HG03196 (cell line): ENCODE results near the gene ACTR8.

Experiments
- ATAC-seq: cut with Tn5 transposase; IDR thresholded peaks from one replicate; pipeline ENCODE4 v1.9.1; 2021; ENCODE audit not compliant: unreplicated experiment

The ACTR8 gene

DNA sequence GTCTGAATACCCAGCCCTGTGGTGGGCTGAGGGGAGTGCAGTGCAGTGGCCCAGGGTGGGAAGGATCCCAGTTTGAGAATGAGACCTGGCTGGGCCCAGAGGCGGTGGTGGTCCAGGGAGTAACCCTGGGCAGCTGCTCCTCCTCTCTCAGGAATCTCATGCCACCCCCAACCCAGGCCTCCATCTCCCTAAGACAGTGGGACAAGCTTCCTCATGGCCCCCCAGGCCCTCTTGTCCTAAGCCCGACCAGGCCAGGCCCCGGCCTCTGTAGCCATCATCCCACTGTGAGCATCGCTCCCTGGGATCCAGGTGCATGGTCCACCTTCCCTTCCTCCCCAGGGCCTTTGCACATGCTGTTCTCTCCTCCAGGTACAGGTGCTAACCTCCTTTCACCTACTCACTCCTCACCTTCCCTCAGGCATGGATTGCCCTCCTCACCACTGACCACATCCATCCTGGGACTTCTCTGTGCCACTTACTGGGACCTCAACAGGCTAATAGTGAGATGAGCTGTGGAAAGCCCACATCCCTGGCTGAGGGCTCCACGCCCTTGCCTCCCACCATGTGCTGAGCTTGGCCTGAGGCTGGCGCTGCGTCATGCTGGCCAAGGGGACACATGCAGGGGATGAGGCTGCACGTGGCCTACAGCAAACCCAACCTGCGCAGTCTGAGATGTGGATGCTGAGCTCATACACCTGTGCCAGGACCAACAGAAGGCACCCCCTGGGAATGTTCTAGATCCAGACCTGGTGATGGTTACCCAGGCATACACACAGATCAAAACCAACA, 45.7 kb downstream of the ACTR8 start:
- ATAC-seq = no peak

DNA sequence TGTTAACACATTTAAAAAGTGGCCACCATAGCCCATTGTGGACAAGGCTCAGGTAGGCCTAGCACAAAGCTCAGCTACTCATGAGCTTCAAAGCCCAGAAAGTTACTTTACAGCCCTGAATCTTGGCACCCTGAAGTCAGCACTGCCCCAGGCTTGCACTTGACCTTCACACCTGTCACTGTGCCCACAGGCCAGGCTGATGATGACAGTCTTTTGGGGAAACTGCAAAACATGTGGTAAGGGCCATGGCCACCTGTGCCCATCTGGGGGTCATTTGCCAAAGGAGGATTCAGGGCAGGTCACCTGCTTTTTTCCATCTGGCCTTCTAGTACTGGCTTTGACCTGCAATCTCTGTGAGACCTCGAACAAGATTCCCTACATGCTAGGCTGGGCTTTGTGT, 46.7 kb downstream of the ACTR8 start:
- no peak for ATAC-seq

DNA sequence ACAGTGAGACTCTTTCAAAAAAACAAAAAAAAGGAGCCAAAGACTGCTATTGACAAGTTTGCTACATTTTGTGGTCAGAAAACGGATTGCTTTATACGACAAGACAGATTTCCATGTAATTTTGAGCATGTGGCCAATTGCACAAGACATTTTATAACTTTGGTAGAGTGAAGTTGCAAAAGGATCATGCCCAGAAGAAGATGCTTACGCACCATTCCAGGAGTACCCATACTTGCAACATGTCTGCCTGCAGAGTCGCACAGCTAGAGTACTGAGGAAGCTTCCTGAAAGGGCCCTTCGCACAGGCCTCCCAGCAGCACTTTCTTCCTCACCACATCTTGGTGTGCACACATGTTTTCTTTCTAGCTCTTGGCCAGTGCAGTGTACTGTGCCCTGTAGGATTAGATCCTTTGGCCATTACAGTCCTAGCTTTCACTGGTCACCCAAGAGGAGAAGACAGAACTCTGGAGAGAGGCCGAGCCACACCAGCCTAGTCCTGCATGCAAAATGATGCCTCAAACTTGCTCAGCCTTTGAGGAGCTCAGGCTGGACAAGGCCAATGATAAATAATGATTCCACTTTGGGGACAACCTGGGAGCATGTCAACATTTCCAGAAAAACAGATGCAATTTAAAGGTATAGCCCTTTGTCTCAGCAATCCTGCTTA, 47.4 kb downstream of the ACTR8 start:
- ATAC-seq = no peak

DNA sequence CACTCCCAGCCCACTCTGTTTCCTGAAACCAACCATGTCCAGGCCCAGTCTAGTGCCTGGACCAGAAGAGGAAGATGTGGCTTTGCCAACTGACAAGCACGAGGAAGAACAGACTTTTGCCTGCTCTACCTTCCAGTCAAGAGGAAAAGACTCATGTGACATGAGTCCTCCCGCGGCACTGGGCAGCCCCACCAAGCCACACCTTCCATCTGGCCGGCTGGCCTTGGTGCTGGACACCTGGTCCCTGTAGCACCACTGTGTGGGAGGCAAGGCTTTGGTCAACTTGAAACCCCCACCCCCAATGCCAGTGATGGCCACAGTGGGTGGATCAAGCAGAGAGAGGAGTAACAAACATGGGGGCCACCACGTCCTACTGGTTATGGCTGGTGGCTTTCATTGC, 48.3 kb downstream of the ACTR8 start:
- ATAC-seq = no peak

DNA sequence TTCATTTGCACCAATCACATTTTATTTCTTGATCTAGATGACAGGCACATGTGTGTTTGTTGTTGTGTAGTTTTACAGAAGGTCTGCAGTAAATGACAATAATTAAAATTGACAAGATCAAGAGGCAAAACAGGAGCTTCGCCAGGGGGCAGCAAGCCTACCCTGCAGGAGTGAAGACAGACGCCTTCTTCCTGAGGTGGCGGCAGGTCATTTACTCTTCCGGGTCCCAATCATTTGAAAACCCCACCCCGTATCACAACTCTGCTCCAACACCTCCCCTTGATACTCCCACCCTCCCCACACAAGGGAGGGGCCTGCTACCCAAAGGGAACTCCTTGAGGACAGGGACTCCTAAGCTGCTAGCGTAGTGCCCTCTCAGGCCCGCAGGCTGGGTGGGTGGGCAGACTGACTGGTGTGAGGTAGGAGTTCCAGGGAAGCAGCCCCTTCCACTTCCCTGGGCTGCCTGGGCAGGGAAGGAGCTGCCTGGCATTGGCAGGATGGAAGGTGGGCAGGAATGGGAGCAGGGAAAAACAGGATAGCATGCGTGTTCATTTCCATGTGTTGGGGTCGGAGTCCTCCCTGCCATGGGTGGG, 48.8 kb downstream of the ACTR8 start:
- ATAC-seq = no peak

DNA sequence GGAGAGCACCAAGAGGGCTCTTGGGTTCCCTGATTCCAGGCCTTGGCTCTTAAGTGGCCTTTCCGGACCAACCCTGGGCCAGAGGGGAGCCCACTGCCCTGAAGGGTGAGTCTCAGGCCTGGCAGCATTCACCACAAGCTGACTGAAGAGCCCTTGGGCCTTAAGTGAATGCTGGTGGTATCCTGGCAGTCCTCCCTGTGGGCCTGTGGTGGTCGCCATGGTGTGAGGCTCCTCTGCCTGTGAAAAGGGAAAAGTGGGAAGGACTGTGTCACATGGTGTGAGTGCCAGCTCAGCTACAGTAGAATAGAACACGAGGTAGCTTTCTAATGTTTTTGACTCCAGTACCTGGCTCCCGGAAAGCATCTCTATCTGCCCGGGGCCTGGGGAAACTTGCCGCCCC, 51.0 kb downstream of the ACTR8 start:
- ATAC-seq = no peak

DNA sequence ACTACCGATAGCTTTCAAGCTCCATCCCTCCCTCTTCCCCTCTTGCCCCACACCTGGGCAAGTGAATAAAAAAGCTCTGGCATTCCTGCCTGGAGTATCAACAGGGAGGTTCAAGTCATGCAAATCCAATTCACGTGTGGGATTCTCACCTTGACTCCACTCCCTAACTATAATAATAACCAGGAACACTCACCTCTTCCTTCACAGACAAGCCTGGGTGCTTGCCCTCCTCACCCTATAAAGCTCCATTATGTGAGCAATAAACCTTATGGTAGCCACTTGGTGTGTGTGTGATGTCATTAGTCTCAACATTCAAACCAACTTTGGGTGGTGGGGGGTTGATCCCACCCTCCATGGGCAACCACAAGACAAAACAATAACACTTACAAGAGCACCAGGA, 52.3 kb downstream of the ACTR8 start:
- ATAC-seq = no peak

DNA sequence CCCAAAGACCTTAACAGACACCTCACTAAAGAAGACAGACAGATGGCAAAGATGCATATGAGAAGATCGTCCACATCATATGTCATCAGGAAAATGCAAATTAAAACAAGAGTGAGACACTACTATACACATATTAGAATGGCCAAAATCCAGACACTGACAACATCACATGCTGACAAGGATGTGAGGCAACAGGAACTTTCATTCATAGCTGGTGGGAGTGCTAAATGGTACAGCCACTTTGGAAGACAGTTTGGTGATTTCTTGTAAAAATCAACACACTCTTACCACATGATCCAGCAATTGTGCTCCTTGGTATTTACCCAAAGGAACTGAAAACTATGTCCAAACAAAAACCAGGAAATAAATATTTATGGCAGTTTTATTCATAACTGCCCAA, 53.4 kb downstream of the ACTR8 start:
- ATAC-seq = no peak

DNA sequence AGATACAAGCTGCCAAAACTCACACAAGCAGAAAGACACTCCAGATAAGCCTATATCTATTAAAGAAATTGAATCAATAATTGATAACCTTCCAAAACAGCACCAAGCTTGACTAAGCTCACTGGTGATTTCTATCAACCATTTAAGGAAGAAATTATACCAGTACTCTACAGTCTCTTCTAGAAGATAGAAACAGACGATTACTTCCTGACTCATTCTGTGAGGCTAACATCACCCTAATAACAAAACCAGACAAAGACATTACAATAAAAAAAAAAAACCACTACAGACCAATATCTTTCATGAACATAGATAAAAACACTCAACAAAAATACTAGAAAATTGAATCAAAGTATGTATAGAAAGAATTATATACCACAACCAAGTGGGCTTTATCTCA, 55.9 kb downstream of the ACTR8 start:
- ATAC-seq = no peak

DNA sequence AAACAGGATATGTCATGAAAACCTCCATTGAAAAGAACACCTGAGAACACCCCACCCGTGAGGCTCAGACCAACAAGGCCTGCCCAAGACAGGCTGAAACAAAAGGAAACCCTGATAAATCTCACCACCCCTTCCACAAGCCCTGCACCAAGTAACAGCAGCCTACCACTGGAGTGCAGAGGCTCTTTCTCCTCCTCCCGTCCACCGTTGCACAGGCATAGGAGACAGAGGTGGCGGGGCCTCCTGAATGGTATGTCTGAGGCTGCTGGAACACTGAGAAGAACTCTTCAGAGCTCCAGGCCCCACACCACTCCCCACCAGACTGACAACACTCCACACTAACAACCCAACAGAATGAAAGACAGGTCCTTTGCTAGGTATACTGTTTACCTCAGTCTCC, 57.2 kb downstream of the ACTR8 start:
- no peak for ATAC-seq

DNA sequence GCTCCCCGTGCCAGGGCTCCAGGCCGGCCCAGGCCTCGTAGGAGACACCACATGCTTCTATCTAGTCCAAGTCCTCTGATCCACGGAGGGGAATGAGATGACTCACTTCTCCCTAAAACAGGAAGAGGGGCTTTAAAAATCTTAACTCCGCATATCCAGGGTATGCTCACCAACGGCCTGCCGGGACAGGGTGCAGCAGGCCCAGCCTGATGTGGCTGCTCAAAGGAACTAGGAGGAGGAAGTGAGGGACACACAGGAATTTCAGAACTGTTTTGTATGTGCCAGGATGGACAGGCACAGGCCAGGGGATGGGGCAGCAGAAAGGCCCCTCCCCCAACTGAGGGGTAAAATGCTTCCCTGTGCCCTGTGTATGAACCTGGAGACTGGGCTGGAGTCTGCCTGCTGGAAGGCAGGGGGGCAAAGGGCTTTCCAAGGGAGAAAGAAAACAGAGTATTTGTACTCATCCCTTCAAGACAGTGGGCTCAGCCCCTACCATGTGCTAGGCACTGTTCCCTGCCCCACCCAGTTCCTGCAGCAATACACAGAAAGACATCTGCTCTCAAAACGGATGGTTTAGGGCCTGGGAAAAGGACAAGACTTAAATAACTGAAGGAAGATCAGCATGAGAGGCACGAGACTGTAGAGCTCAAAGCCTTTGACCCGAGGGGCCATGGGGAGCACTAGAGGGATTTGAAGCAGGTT, 57.8 kb downstream of the ACTR8 start:
- ATAC-seq = no peak

DNA sequence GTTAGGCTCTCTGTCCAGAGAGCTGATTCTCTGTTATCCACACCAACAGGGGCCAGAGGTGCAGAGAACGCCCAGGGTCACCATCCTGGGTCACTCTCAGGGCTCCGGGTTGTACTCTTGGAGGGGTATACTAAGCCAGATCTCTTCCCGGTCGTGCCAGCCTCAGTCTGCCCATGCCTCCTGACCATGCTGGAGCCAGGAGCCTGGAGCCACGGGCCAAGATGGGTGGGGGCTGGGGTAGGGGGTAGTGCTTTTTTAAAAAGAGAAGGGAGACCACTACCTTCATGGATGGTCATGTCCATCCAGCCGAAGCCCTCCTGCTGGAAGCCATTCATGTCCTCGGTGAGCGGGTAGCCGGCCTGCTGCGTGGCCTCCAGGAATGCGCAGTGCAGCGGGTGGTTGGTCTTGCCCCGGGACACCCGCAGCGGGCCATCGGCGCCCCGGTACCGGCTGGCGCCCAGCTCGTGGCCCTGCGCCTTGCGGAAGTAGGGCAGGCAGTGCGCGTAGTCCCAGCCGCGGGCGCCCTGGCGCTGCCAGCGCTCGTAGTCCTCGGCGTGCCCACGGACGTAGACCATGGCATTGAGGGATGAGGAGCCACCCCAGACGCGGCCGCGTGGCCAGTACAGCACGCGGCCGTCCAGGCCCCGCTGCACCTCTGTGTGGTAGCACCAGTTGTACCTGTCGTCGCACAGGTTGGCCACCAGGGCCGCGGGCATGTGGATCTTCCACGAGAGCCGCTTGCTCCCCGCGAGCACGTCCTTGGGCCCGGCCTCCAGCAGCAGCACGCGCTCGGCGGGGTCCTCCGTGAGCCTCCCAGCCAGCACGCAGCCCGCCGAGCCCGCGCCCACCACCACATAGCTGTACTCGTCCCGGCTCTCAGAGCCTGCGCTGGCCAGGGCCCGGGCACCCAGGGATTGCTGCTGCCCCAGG, 58.7 kb downstream of the ACTR8 start:
- no peak for ATAC-seq

DNA sequence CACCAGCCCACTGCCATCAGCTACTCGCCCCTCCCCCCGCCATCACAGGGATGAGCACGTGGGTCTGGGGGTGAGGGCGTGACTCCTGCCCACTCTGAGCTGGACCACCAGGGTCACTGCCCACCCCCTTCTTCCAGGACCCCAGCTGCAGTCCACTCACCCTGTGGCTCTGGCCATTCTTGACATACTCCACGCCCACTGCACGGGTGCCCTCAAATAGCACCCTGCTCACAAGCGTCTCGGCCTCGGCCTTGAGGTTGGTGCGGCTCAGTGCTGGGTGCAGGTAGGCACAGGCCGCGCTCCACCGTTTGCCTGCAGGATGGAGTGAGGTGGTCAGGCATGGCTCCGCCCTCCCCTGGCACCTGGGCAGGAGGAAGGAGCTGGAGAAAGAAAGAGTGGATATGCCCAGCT, 59.6 kb downstream of the ACTR8 start:
- no peak for ATAC-seq

DNA sequence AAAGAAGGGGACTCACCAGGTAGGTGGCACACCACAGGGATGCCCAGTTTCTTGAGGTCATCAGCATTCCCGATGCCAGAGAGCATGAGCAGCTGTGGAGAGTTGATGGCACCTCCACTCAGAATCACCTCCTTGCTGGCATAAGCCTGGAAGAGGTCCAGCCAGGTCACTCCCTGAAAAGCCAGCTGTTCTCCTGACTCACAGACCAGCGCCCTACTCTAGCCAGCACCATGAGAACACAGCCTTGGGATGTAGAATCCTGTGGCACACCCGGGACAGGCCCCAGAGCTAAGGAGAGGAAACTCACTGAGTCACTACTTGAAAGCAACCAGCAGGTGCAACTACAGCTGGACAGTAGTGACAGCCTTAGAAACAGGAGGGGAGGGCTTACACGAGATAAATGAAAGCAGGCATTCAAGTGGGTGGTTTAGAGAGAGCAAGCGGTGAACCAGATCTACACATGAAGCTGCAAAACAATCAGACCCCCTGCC, 60.3 kb downstream of the ACTR8 start:
- ATAC-seq = no peak

DNA sequence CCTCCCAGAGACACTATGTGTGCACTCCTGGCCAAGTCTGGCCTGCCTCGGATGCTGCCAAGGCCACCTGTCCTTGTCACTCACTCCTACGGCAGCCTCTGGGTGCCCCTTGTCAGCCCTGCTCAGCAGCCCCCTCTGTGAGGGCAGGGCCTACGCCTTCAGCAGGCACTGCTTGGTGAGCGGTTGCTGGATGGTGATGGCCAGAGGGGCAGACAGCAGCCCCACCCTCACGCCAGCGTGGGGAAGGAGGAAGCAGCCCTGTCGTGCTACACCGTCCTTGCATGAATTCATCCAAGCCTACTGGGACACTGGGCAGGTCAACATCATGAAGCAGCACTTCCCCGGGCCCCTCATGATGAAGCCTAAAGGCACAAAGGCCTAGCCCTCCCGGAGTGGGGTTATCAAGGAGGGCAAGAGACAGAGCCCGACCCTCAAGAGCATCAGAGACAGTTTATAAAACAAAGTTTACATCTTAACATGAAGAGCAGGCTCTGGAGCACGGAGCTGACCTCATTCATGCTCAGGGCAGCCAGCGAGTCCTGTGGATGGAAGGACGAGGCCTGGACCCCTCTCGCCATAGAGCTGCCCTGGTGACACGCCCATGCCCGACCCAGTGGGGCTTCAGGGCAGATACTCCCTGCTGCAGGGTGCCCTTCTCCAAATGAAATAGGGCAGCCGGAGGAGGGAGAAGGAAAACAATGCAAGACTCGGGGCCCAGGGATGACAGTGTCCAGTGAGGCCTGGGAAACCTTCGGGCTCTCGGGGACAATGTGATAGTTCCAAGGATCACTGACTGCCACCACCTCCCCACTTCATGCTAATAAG, 61.0 kb downstream of the ACTR8 start:
- no peak for ATAC-seq

DNA sequence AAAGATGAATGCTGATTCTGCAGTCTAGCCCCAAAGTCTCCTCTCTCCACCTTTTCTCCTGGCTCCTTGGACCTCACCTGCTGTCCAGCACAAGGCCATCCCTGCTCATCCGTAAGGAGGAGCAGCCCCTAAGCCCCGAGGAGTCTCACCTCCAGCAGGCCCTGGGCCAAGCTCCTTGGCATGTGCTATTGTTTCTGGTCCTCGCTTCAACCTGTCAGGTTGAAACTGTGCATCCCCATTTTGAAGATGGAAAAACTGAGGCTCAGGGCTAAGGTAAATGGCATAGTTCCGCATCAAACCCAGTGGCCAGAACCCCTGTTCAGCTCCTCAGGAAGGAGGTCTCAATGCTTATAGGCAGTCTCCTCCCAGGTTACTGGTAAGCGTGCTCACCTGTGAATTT, 61.9 kb downstream of the ACTR8 start:
- ATAC-seq = no peak

DNA sequence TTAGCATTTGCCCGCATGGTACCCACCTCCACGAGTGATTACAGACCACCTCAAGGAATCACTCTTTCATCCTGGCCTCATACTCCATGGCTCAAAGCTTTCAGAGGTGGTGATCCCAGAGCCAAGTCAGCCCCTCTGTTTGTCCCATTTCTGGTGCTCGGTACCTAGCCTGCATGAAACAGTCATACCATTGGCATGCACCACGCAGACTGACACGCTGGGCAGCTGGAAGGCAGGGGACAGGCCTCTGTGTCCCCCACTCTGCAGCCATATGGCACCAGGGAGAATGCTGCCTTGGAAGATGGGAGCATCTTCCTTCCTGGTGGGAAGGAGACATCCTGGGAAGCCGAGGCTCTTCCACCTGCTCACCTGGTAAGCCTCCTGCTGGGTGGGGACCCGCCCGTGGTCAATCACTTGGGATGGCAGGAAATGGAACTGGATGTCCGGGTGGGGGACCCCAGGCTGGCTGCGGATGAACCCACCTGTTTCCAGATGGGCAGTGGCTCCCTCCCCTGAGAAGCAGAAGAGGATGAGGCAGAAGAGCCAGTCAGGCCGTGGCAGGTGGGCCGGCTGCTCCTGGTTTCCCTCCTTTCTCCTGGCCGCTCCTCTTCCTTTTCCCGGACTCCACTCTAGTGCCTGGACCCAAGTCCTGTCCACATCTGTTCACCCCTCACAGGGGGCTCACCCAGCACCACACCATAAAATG, 62.6 kb downstream of the ACTR8 start:
- no peak for ATAC-seq

DNA sequence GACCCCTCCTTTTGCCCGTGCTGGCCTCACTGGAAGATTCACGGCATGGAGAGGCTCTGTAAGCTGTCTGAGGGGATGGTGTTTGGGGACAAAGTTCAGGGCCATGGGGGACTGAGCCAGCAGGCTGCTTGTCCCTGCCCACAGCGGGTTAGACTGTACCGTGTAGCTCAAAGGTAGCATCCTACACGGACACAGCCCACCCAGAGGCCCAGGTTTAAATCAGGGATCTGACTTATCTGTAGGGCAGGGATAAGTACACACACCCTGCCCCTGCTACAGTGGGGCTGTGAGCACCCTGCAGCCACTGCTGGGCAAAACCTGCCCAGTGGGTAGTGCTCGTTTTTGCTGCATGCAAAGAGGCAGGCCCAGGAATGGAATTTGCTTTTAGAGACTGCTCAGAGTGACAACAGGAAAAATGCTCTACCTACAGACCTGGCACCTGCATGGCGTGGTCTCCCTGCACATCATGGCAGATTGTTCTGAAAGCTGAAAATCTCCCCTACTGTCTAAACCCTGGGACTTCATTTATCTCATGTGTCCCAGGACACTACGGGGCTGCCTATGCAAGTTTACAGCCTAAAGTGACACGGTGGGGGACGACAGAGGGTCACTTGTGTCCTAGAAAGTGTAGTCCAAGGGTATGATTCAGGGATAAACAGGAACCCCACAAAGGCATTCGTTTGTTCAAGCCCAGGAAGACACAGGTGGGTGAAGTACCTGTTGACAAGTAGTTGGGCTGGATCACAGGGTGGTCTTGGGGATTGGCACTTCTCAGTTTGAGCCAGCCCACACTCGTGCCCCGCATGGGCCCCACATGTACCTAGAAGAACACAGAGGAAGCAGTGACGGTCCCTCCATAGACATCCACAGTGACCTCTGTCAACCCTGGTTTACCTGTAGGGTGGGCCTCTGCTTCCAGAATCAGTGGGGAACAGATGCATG, 63.5 kb downstream of the ACTR8 start:
- no peak for ATAC-seq
